Sigmoid colon (tissue), 7 donors: ENCODE data around the gene NAA35. TPM values are rescaled to one million over a fixed set of nuclear protein-coding genes. Genes with fewer than 3 reads are reported as not detected.
"Not testable (repeated sequence)": the region's sequence is repeated elsewhere in the genome, so short reads cannot be mapped to it uniquely, and the experiment has no call there.

Experiments
- DNase-seq: peaks from one replicate; pipeline ENCODE4 v3.0.0-alpha.2; 2019
- H3K27ac ChIP-seq, 4 donors: fragments of 200-600 bp; sonication (generic); one replicate each; pipeline ENCODE4 v1.5.1; 2016 to 2019; ENCODE audit warnings: mild to moderate bottlenecking in 1 of 4
- H3K27me3 ChIP-seq, 3 donors: fragments of 200-600 bp; sonication (generic); one replicate each; pipeline ENCODE4 v1.5.1; 2019; ENCODE audit warnings: mild to moderate bottlenecking in 1 of 3
- H3K36me3 ChIP-seq, 4 donors: fragments of 200-600 bp; sonication (generic); one replicate each; pipeline ENCODE4 v1.5.1; 2016 to 2019
- H3K4me1 ChIP-seq, 4 donors: fragments of 200-600 bp; sonication (generic); one replicate each; pipeline ENCODE4 v1.5.1; 2017 to 2019
- H3K4me3 ChIP-seq, 4 donors: fragments of 200-600 bp; sonication (generic); one replicate each; pipeline ENCODE4 v1.5.1; 2017 to 2019; ENCODE audit warnings: mild to moderate bottlenecking in 2 of 4, moderate library complexity in 1 of 4
- H3K9me3 ChIP-seq, 4 donors: fragments of 200-600 bp in 3 of 4; sonication (generic) in 3 of 4; one replicate each; pipeline versions ENCODE4 v1.5.1 to v1.6.1; 2013 to 2019
- EP300 ChIP-seq, 4 donors: sonication (generic); formaldehyde crosslinking; IDR thresholded peaks; one replicate each; pipeline ENCODE4 v1.6.1; 2017; ENCODE audit warnings: antibody characterized with exemption in 4 of 4
- POLR2A ChIP-seq, 2 donors: fragments of 450-650 bp; IDR thresholded peaks; one replicate each; pipeline ENCODE4 v1.6.1; 2016; ENCODE audit warnings: antibody characterized with exemption in 2 of 2, mild to moderate bottlenecking in 2 of 2, moderate library complexity in 2 of 2
- POLR2AphosphoS5 ChIP-seq, 4 donors: sonication (generic); formaldehyde crosslinking; IDR thresholded peaks; one replicate each; pipeline ENCODE4 v1.6.1; 2017; ENCODE audit warnings: antibody characterized with exemption in 4 of 4
- WGBS, 2 donors: extraction: QIAGEN DNeasy Blood & Tissue Kit; methylation state at CpG; one replicate each; pipeline ENCODE4 v1.1.7; 2013; 5-methylcytosine and 5-hydroxymethylcytosine counted together
- intact Hi-C: fragments of 100-400 bp; cut with DNase I; formaldehyde crosslinking; loops from one replicate; pipeline ENCODE4 v1.15.1; 2023
- polyA plus RNA-seq, 3 donors: library from polyadenylated mRNA; stranded (reverse); fragments of 200-250 nt; gene quantifications; one replicate each; pipeline ENCODE4 v1.2.3, GENCODE V29; 2013
- total RNA-seq, 4 donors: library from RNA; depleted of rRNA; stranded (reverse); fragments of >200 nt; gene quantifications; one replicate each; pipeline ENCODE4 v1.1.0, GENCODE V29; 2016
- TF ChIP-seq, protein P1 (sequence below), 4 experiments: fragments of 450-650 bp in 3 of 4; fragments of 200-600 bp in 1 of 4; IDR thresholded peaks; one replicate each; pipeline ENCODE4 v1.5.1; 2016 to 2019; ENCODE audit warnings: antibody characterized with exemption in 4 of 4, mild to moderate bottlenecking in 3 of 4, moderate library complexity in 2 of 4
- donor health status: healthy with polysubstance abuse.
- donor health status: Bipolar disorder and iron deficiency.
- donor health status: healthy.

The NAA35 gene
- total and polyA plus RNA-seq, 7 donors: 13.2 to 31.6 (median 19.5) TPM

DNA sequence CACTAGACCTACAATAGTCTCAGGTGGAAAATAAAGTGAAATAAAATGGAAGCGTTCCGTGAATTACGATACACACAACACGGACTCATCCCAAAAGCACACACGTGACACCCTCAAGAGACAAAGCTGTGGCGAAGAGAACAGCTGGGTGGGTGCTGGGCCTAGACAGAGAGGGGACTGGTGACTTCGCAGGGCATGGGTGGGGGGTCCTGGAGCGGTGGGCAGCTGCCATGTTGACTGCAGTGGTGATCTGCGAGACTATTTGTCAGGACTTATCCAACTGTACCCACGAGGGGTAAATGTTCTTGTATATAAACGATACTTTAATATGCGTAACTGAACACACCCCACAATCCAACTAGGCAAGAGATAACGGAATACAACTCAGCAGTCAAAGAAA is 106.4 kb downstream of the NAA35 start:
- H3K4me1 ChIP-seq: no peaks in the 10 kb centered on the region
- WGBS, 2 donors: 91 to 94% methylated on average over 13 of the region's 13 CpGs
- H3K27me3 ChIP-seq: no peaks in the 10 kb centered on the region
- H3K36me3 ChIP-seq: no peaks in the 10 kb centered on the region
- TF ChIP-seq POLR2AphosphoS5 (IDR thresholded peaks at IDR 0.05): no peak
- TF ChIP-seq POLR2A (IDR thresholded peaks at IDR 0.05): no peak
- TF ChIP-seq EP300 (IDR thresholded peaks at IDR 0.05): no peak
- TF ChIP-seq, protein P1, sequence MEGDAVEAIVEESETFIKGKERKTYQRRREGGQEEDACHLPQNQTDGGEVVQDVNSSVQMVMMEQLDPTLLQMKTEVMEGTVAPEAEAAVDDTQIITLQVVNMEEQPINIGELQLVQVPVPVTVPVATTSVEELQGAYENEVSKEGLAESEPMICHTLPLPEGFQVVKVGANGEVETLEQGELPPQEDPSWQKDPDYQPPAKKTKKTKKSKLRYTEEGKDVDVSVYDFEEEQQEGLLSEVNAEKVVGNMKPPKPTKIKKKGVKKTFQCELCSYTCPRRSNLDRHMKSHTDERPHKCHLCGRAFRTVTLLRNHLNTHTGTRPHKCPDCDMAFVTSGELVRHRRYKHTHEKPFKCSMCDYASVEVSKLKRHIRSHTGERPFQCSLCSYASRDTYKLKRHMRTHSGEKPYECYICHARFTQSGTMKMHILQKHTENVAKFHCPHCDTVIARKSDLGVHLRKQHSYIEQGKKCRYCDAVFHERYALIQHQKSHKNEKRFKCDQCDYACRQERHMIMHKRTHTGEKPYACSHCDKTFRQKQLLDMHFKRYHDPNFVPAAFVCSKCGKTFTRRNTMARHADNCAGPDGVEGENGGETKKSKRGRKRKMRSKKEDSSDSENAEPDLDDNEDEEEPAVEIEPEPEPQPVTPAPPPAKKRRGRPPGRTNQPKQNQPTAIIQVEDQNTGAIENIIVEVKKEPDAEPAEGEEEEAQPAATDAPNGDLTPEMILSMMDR (IDR thresholded peaks at IDR 0.05): no peak
- no peak overlapping the region for H3K4me3 ChIP-seq
- H3K27ac ChIP-seq: no peak overlapping the region
- H3K9me3 ChIP-seq: no peaks in the 10 kb centered on the region
- DNase-seq: no peak
- intact Hi-C loops: no loop called here

DNA sequence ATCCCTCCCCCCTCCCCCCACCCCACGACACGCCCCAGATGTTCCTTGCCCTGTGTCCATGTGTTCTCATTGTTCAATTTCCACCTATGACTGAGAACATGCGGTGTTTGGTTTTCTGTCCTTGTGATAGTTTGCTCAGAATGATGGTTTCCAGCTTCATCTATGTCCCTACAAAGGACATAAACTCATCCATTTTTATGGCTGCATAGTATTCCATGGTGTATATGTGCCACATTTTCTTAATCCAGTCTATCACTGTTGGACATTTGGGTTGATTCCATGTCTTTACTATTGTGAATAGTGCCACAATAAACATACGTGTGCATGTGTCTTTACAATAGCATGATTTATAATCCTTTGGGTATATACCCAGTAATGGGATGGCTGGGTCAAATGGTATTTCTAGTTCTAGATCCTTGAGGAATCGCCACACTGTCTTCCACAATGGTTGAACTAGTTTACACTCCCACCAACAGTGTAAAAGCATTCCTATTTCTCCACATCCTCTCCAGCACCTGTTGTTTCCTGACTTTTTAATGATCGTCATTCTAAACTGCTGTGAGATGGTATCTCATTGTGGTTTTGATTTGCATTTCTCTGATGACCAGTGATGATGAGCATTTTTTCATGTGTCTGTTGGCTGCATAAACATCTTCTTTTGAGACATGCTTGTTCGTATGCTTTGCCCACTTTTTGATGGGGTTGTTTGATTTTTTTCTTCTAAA is 107.2 kb downstream of the NAA35 start:
- H3K27ac ChIP-seq, H3K27me3 ChIP-seq, H3K36me3 ChIP-seq, DNase-seq, intact Hi-C loops, H3K9me3 ChIP-seq, H3K4me3 ChIP-seq, H3K4me1 ChIP-seq: not testable (repeated sequence)
- WGBS, 2 donors: 88 to 91% methylated on average over 6 of the region's 7 CpGs

DNA sequence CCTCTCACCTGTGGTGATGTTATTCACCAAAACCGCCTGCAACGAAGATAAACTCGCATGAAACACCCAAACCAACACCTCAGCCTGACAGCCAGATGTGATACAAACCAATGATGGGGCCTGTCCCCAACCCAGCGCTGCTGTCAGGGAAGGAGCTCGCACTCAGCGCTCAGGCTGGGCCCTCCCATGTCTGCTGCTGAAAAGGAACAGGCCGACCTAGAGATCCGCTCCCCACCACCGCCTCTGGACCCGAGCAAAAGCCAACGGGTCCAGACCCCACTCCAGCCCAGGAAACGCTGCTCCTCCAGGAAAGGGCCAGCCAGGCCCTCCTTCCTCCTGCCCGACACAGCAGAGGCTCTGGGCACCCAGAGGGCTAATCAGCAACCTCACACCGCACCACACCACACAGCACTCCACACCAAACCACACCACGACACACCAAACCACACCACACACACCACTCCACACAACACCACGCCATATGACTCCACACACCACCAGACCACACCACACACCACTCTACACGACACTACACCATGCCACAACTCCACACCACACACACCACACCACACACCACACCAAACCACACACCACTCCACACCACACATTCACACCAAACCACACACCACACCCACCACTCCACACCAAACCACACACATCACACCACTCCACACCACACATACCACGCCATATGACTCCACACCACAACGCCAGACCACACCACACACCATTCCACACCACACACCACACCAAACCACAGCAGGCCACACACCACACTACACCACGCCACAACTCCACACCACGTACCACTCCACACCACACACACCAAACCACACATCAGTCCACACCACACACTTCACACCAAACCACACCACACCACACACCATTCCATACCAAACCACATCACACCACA is 111.9 kb downstream of the NAA35 start:
- no peaks in the 10 kb centered on the region for H3K4me1 ChIP-seq
- intact Hi-C loops: no loop called here
- H3K27me3 ChIP-seq: no peaks in the 10 kb centered on the region
- no peak overlapping the region for H3K27ac ChIP-seq
- no peaks in the 10 kb centered on the region for H3K36me3 ChIP-seq
- WGBS, 2 donors: 90 to 92% methylated on average over 21 of the region's 21 CpGs
- TF ChIP-seq EP300 (IDR thresholded peaks at IDR 0.05) (no peak), POLR2A (IDR thresholded peaks at IDR 0.05) (no peak), POLR2AphosphoS5 (IDR thresholded peaks at IDR 0.05) (no peak)
- TF ChIP-seq, protein P1 (IDR thresholded peaks at IDR 0.05): no peak
- H3K9me3 ChIP-seq: no peaks in the 10 kb centered on the region
- no peak overlapping the region for H3K4me3 ChIP-seq
- DNase-seq: no peak

DNA sequence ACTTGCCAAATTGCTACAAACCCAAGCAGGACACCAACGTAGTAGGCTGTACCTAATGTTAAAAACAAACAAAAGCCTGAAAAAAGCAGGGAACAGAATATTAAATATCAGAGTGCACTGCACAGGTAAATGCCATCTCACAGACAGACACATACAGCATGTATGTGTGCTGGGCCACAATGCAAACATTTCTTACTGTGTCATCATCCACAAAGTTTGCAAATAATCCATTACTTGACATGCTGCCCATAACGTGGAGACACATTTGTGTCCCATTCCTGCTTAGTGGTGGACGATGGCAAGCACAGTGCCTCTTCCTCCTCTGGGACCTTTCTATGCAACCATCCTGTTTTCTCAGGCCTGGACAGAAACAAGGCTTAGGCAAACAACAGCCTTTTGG is 113.7 kb downstream of the NAA35 start:
- Histone ChIP-seq H3K27me3 (no peaks in the 10 kb centered on the region), H3K4me3 (no peak overlapping the region), H3K9me3 (no peaks in the 10 kb centered on the region), H3K36me3 (no peaks in the 10 kb centered on the region), H3K4me1 (no peaks in the 10 kb centered on the region), H3K27ac (no peak overlapping the region)
- 78 to 85% methylated on average over 3 of the region's 3 CpGs for WGBS, 2 donors
- intact Hi-C loops: no loop called here
- TF ChIP-seq, protein P1 (IDR thresholded peaks at IDR 0.05): no peak
- no peak for TF ChIP-seq EP300 (IDR thresholded peaks at IDR 0.05)
- TF ChIP-seq POLR2A (IDR thresholded peaks at IDR 0.05): no peak
- no peak for DNase-seq

DNA sequence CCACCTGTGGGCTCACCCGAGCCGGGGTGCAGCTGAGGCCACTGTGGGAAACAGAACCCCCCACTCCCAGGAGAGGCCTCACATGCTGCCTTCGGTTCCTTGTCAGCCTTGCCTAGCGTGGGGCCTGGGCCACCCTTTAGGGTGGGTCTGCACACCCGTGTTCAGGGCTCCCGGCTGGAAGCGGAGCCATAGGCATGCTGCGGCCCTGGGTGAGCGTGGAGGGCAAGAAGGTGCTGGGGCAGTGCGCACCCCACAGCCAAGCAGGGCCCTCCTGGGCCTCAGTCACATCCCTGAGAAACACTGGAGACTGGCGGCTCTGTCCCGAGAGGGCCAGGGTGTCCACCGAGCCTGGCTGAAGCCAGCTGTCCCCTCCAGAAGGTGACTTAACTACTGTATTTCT is 116.5 kb downstream of the NAA35 start:
- Histone ChIP-seq H3K27me3 (no peaks in the 10 kb centered on the region), H3K9me3 (no peaks in the 10 kb centered on the region), H3K27ac (no peak overlapping the region), H3K36me3 (no peaks in the 10 kb centered on the region), H3K4me1 (no peaks in the 10 kb centered on the region), H3K4me3 (no peak overlapping the region)
- WGBS, 2 donors: 93 to 95% methylated on average over 13 of the region's 13 CpGs
- no peak for DNase-seq
- TF ChIP-seq, protein P1 (IDR thresholded peaks at IDR 0.05): no peak
- TF ChIP-seq POLR2A (IDR thresholded peaks at IDR 0.05) (no peak), EP300 (IDR thresholded peaks at IDR 0.05) (no peak), POLR2AphosphoS5 (IDR thresholded peaks at IDR 0.05) (no peak)
- intact Hi-C loops: no loop called here
